Stomach (tissue), 4 donors: ENCODE results near the gene CYB5A.

ENCODE experiments used
- CTCF ChIP-seq, 7 experiments: fragments of 450-650 bp in 4 of 7; fragments of 200-600 bp in 3 of 7; sonication (generic) in 3 of 7; IDR thresholded peaks; one replicate each; pipeline ENCODE4 v1.5.1; 2016 to 2019; ENCODE audit warnings: antibody characterized with exemption in 7 of 7, control low read depth in 2 of 7, mild to moderate bottlenecking in 1 of 7
- EP300 ChIP-seq: sonication (generic); formaldehyde crosslinking; IDR thresholded peaks from one replicate; pipeline ENCODE4 v1.6.1; 2017; ENCODE audit warnings: antibody characterized with exemption
- POLR2AphosphoS5 ChIP-seq, 3 donors: sonication (generic); formaldehyde crosslinking; IDR thresholded peaks; one replicate each; pipeline ENCODE4 v1.6.1; 2016; ENCODE audit warnings: antibody characterized with exemption in 3 of 3

GRCh38 chr18:74289137-74289536, 2.6 kb downstream of the CYB5A start:
- no peak for TF ChIP-seq CTCF (IDR thresholded peaks at IDR 0.05)
- TF ChIP-seq EP300, result no peak
- no peak for TF ChIP-seq POLR2AphosphoS5 (IDR thresholded peaks at IDR 0.05)
